ENCODE measurements around the gene BCAN. TPM values are rescaled to one million over a fixed set of nuclear protein-coding genes. Genes with fewer than 3 reads are reported as not detected.

Gene BCAN
- total RNA-seq (2022; extraction: Qiagen RNA extraction; ENCODE audit: low read depth): 0.16 to 0.21 TPM in 2 of 5 replicates, not detected in the others

GRCh38 chr1:156641761-156642264 lies at the start of gene BCAN:
Gene BCAN, plus strand, starts transcription at chr1:156642117. Its CDS starts 3,938 bp downstream, at chr1:156646055.

GRCh38 chr1:156601122-156601830 lies 40.6 kb upstream of the BCAN start, which contains the start of gene GPATCH4:
Gene GPATCH4, minus strand, starts transcription at chr1:156601479.

DNA sequence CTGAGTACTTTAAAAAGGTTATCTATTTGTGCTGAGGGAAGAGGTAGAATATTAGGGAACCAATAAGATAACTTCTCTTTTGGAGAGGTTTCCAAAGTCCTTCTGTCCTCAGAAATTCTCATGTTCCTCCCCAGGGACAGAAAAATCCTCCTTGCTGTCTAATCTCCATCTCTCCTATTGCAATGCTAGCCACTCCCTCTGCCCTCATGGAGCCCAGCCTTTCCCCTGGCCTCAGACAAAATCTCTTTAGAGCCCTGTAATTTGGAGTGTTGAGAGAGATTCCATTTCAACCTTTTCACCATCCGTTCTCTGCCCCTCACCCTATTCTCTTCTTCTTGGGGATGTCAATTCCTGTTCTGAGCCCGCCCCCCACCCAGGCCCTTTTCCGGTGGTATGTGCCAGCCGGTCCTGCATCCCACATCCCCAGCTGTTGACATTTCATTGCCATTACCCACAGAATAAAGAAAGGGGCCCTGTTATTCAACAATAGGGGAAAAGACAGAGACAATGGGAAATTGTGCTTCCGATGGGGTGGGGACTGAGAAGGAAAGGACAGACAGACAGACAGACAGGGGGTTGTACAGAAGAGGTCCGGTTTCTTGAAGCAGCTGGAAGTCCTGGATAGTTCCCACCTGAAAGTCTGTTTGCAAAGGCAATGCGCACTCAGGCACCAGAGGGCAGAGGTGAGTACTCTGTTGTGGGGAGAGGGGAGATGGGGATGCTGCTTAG lies 22.9 kb upstream of the BCAN start, which contains the start of gene HAPLN2:
Gene HAPLN2, plus strand, starts transcription at position 563 of the 729 bp plus-strand sequence. CDS start 4,076 bp downstream, outside the sequence.

GRCh38 chr1:156676820-156677615 lies 35.1 kb downstream of the BCAN start, which contains the start of gene NES:
Gene NES, minus strand, starts transcription at chr1:156677407. Its CDS starts 143 bp downstream, at chr1:156677264.

DNA sequence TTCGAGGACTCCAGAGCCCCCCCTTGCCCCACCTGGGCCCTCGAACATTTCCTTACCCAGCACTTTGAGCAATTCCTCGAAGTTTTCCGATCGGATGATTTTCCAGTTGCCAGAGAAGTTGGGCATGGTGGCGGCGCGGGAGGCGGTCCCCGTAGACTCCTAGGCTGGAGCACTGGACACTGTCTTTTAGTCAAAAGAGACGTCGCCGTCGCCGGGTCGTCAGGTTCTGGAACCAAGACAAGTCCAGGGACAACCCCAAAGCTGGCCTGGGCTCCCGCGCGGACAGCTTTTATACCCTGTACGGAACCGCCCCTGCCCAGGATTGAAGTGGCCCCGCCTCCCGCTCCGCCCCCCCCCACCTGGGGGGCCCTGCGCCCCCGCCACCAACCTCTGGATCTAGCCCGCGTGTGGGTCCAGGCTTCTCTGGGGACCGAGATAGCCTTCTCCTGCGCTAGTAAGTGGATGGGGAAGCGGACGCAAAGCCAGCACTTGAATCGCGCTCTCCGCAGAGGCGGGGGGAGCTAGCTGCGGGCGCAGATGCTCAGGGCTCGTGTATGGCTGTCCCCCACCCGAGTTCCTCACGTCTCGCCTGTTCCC lies 63.5 kb downstream of the BCAN start, which contains the start of gene CRABP2:
Gene CRABP2, minus strand, starts transcription at position 263 of the 597 bp plus-strand sequence. Its CDS starts 137 bp downstream, at position 126.

Other genes starting within 250 kb of the BCAN start
- 20.2 to 29.8 TPM (median 28.1 TPM) in 5 replicates for gene MEF2D, start 141.3 kb upstream of the BCAN start, total RNA-seq (2022; extraction: Qiagen RNA extraction; ENCODE audit: low read depth)
- 12.2 to 18.5 TPM (median 15.3 TPM) in 5 replicates for gene IQGAP3, start 69.6 kb upstream of the BCAN start, total RNA-seq (2022; extraction: Qiagen RNA extraction; ENCODE audit: low read depth)
- not detected in 5 replicates for gene TTC24, start 62.4 kb upstream of the BCAN start, total RNA-seq (2022; extraction: Qiagen RNA extraction; ENCODE audit: low read depth)
- 147 to 176 TPM (median 165 TPM) in 5 replicates for gene NAXE, start 50.3 kb upstream of the BCAN start, total RNA-seq (2022; extraction: Qiagen RNA extraction; ENCODE audit: low read depth)
- gene GPATCH4, start 40.6 kb upstream of the BCAN start, total RNA-seq (2022; extraction: Qiagen RNA extraction; ENCODE audit: low read depth): 64.4 to 88.6 TPM (median 68.1 TPM) in 5 replicates
- gene HAPLN2, start 22.7 kb upstream of the BCAN start, total RNA-seq (2022; extraction: Qiagen RNA extraction; ENCODE audit: low read depth): 0.21 to 0.23 TPM in 2 of 5 replicates, not detected in the others
- 1.1 to 1.4 TPM (median 1.2 TPM) in 5 replicates for gene NES, start 35.3 kb downstream of the BCAN start, total RNA-seq (2022; extraction: Qiagen RNA extraction; ENCODE audit: low read depth)
- 7.8 to 14.9 TPM (median 8.6 TPM) in 5 replicates for gene CRABP2, start 63.5 kb downstream of the BCAN start, total RNA-seq (2022; extraction: Qiagen RNA extraction; ENCODE audit: low read depth)
- 22.0 to 25.7 TPM (median 23.5 TPM) in 5 replicates for gene METTL25B, start 86.4 kb downstream of the BCAN start, total RNA-seq (2022; extraction: Qiagen RNA extraction; ENCODE audit: low read depth)
- 35.0 to 47.3 TPM (median 43.7 TPM) in 5 replicates for gene ISG20L2, start 86.6 kb downstream of the BCAN start, total RNA-seq (2022; extraction: Qiagen RNA extraction; ENCODE audit: low read depth)
- gene MRPL24, start 99.0 kb downstream of the BCAN start, total RNA-seq (2022; extraction: Qiagen RNA extraction; ENCODE audit: low read depth): 175 to 202 TPM (median 193 TPM) in 5 replicates
- 408 to 438 TPM (median 425 TPM) in 5 replicates for gene HDGF, start 109.6 kb downstream of the BCAN start, total RNA-seq (2022; extraction: Qiagen RNA extraction; ENCODE audit: low read depth)
- 66.3 to 83.8 TPM (median 72.0 TPM) in 5 replicates for gene PRCC, start 125.4 kb downstream of the BCAN start, total RNA-seq (2022; extraction: Qiagen RNA extraction; ENCODE audit: low read depth)
- gene SH2D2A, start 174.7 kb downstream of the BCAN start, total RNA-seq (2022; extraction: Qiagen RNA extraction; ENCODE audit: low read depth): 2.6 to 3.9 TPM (median 3.2 TPM) in 5 replicates
- not detected in 5 replicates for gene INSRR, start 217.0 kb downstream of the BCAN start, total RNA-seq (2022; extraction: Qiagen RNA extraction; ENCODE audit: low read depth)
- gene NTRK1, start 218.7 kb downstream of the BCAN start, total RNA-seq (2022; extraction: Qiagen RNA extraction; ENCODE audit: low read depth): 0.03 to 0.18 TPM (median 0.16 TPM) in 4 of 5 replicates, not detected in the other

Measured in A549 treated with GW870086 at 1 μM for 4 hours (cell line).